GOT3 (cell line): Measurements from ENCODE around the gene HDAC9.
A peak's percentile ranks its signal among the peaks of the same experiment; 100 is the strongest.

Experiments
- DNase-seq: peaks from one replicate; lab custom pipeline; 2025; ENCODE audit warnings: mixed read lengths; lab: John Stamatoyannopoulos, UW

Gene HDAC9

DNA sequence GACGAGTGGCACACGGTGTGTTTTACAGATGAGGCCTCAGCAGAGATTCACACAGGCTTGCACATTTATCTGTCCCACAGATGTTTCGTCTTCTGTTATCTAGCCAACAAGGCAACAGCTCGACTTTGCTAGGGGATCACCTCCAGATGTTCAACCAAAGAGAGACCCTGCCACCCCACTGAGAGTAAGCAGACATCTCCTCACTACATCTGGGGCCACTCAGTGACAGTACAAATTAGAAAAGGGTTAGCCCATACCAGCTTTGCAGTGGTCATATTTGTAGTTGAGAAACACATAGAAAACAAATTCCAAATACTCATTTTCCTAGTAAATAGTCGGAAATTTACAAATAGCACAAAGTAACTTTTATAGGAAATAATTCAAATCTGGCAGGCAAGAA is 164.2 kb downstream of the HDAC9 start:
- DNase-seq: no peak

- DNase-seq: no peak
Measured at GRCh38 chr7:18663321-18663720, 167.8 kb downstream of the HDAC9 start.

- DNase-seq: peak; percentile 32
Measured at GRCh38 chr7:18666107-18666728, 170.7 kb downstream of the HDAC9 start.

- no peak for DNase-seq
Measured at GRCh38 chr7:18667466-18667865, 171.9 kb downstream of the HDAC9 start.

GRCh38 chr7:18671176-18671575 is 175.6 kb downstream of the HDAC9 start:
- no peak for DNase-seq

- DNase-seq: no peak
Measured at GRCh38 chr7:18675579-18675978, 180.0 kb downstream of the HDAC9 start.

DNA sequence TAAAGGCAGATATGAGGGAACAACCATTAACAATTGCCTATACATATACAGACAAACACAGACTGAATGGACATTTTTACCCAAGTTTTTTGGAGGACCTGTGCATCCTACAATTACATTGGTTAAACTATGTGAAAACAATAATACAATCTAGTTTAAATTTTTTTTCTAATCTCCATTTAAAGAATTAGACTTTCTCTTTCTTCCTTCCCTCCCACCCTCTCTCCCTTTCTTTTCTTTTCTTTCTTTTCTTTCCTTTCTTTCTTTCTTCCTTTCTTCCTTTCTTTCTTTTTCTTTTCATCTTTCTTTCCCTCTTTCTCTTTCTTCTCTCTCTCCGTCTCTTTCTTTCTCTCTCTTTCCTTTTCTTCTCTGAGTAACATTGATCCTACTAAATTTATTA is 183.7 kb downstream of the HDAC9 start:
- DNase-seq: no peak

GRCh38 chr7:18680576-18680975 is 185.0 kb downstream of the HDAC9 start:
- no peak for DNase-seq

GRCh38 chr7:18684916-18685315 is 189.4 kb downstream of the HDAC9 start:
- DNase-seq: no peak

GRCh38 chr7:18685971-18686370 is 190.4 kb downstream of the HDAC9 start:
- DNase-seq: no peak

DNA sequence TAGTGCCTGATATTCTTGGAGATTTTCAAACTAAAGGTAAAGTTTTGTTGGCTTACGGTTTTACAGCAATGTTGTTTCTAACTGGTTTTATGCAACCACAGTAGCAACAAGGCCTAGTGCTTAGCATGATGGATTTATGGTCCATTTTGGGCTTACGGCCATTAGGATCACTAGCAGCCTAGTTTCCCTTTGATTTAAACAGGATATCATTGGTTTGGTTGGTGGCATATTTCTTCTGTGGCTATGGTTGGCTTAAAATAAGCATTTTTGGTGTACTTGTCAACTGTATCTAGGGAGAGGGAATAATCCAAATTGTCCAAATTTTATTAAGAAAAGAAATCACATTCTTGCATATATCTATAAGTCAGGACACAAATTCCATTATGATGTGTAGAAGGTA is 194.0 kb downstream of the HDAC9 start:
- DNase-seq: no peak

DNA sequence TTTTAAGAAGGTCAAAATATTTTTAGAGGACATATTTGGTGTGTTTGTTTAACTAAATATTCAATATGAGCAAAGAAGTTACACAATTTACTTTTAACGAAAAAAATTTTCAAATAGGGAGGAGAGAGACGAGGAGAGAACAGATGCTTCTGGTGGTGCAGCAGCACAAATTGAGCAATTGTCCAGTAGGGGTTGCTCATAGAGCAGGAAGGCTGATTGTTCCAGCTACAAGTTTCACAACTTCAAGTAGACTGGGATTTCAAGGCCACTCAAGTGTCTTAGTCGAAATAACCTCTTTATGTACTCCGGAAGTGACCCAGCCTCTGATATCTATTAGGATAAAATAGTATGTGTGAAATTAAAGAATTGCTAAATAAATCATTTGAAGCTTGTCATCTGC is 197.9 kb downstream of the HDAC9 start:
- no peak for DNase-seq

- DNase-seq: no peak
Measured at GRCh38 chr7:18693816-18694215, 198.3 kb downstream of the HDAC9 start.

DNA sequence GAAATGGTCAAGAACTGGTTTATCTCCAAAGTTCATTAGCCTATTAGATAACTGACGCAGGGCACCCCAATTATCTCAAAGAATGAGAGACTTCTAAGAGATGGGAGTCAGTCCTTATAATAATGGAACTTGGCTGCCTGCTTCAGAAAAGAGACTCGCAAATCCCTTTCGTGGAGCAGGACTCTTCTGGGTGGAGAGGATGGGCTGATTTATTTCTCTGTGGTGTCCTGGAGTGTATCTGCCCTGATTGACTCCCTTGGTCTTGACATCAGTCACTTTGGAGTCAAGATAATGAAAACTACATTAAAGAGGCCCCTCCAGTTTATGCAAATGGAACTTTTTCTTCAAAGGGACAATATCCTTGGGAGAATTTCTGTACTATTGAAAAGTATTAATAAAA is 198.9 kb downstream of the HDAC9 start:
- no peak for DNase-seq

GRCh38 chr7:18694911-18695310 is 199.4 kb downstream of the HDAC9 start:
- no peak for DNase-seq

GRCh38 chr7:18698258-18698734 is 202.7 kb downstream of the HDAC9 start:
- no peak for DNase-seq

DNA sequence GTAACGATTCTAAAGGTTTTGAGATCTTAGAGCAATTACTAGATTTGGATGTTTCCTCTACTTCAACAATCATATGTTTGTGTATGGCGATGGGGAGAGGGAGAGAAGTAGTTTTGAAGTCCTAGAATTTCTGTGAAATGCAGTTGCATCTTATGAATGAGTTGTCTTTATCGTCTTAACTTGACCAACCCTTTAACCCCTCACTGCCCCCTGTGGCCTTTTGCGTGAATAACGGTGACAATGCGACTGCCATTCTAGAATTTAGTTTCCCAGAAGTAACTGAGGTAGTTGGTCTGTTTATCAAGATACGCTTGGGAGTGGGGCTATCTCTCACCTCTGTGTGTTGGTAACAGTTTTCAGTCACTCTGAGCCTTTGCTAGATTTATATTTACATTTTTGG is 204.6 kb downstream of the HDAC9 start:
- DNase-seq: no peak

DNA sequence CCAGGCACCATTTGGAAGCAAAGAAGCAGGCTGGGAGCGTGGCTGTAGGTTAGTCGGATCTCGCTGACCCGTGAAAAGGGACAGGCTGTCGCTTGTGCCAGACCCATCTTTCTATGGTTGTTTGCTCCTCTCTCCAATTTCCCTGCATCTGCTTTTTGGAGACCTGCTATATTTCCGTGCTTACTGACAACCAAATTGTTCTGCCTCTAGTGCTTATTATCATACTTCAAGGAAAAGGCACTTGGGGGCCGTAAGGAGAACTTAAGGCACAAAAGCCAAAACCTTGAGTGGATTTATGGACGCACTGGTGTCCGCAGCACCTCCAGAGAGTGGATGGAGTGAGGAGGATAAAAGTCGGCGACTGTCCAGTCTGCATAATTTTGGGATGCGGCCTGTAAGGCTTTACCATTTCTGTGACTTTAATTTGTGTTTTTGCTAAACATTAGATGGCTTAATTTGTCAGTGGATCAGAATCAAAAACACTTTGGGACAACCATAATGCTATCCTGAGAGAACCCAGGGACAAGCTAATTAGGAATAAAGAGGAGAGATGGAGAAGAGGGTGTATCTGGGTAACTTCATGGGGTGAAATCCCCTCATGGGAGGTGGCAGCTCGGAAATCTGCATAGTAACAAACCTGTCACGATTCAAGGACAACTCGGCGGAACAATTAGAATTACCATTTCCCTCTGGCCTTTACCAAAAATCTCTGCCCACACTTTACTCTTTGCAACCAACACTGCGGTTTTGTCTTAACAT is 206.7 kb downstream of the HDAC9 start:
- no peak for DNase-seq

GRCh38 chr7:18703685-18704084 is 208.1 kb downstream of the HDAC9 start:
- DNase-seq: no peak

GRCh38 chr7:18706670-18707069 is 211.1 kb downstream of the HDAC9 start:
- no peak for DNase-seq

DNA sequence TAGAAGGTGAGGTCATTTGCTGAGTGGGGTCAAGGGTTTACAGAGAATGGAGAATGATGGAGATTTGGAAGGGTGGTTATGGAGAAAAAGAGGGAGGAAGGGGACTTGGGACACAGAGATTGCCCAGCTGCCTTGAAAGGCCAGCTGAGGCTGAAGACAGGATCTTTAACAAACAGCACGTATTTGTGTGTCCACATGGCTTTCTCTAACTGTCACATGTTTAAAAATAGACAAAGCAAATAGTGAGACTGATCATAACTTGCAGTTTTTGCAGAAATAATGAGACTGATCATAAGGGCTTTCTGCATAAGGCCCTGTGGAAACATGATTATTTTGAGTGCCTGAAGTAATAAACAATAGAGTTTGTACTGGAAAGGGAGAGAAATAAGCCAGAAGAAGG is 212.7 kb downstream of the HDAC9 start:
- DNase-seq: no peak

GRCh38 chr7:18715988-18716387 is 220.4 kb downstream of the HDAC9 start:
- DNase-seq: no peak

DNA sequence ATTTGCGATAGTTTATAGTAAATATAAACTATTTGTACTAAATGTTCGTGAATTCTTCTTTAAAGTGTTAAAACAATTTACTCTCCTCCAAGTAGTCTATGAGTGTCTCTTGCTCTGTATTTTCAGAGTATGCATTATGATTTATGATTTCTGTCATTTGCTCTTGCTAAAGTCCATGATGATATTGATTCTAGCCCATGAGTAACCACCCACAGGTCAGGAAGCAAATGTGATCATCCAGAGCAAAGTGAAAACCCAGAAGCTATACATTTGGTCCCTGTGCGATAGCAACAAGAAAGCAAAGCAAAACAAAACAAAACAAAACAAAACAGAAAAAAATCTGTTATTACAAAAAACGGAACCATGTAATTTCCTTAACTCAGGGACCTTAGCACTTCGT is 225.9 kb downstream of the HDAC9 start:
- DNase-seq: no peak

DNA sequence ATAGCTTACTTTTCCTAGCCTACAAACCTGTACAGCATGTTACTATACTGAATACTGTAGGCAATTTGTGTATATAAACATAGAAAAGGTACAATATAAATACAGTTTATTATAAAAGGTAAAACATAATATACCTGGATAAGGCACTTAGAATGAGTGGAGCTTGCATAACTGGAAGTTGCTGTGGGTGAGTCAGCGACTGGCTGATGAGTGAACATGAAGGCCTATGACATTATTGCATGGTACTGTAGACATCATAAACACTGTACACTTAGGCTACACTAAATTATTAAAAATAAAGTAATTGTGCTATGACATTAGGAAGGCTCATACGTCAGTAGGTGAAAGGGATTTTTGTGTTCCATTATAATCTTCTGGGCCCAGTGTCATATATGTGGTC is 228.8 kb downstream of the HDAC9 start:
- DNase-seq: no peak
